Measurements from ENCODE around the gene TLK1.

Gene TLK1

GRCh38 chr2:170991398-170992182 is 169.1 kb downstream of the TLK1 start:
- DNase-seq = no peak

GRCh38 chr2:170986566-170987258 is 174.0 kb downstream of the TLK1 start:
- no peak for DNase-seq

GRCh38 chr2:170985407-170985806 is 175.3 kb downstream of the TLK1 start:
- DNase-seq = no peak

- no peak for DNase-seq
Observed at GRCh38 chr2:170984079-170984478, 176.6 kb downstream of the TLK1 start.

- no peak for DNase-seq
Observed at GRCh38 chr2:170975943-170976270, 184.8 kb downstream of the TLK1 start.

- DNase-seq = no peak
Observed at GRCh38 chr2:170975127-170975942, 185.4 kb downstream of the TLK1 start.

GRCh38 chr2:170974304-170974993 is 186.2 kb downstream of the TLK1 start:
- no peak for DNase-seq

- peak; percentile 94 for DNase-seq
Observed at GRCh38 chr2:170973492-170974303, 187.0 kb downstream of the TLK1 start.

GRCh38 chr2:170973225-170973491 is 187.5 kb downstream of the TLK1 start:
- DNase-seq = no peak

- no peak for DNase-seq
Observed at GRCh38 chr2:170972296-170973224, 188.1 kb downstream of the TLK1 start.

- DNase-seq = no peak
Observed at GRCh38 chr2:170971071-170971470, 189.6 kb downstream of the TLK1 start.

GRCh38 chr2:170969872-170970496 is 190.7 kb downstream of the TLK1 start:
- no peak for DNase-seq

- no peak for DNase-seq
Observed at GRCh38 chr2:170969030-170969429, 191.7 kb downstream of the TLK1 start.

GRCh38 chr2:170968205-170969003 is 192.3 kb downstream of the TLK1 start:
- DNase-seq = no peak

GRCh38 chr2:170967553-170967952 is 193.1 kb downstream of the TLK1 start:
- DNase-seq = no peak

- DNase-seq = no peak
Observed at GRCh38 chr2:170966648-170967396, 193.9 kb downstream of the TLK1 start.

GRCh38 chr2:170965446-170966225 is 195.1 kb downstream of the TLK1 start:
- DNase-seq = no peak

GRCh38 chr2:170963386-170963785 is 197.3 kb downstream of the TLK1 start:
- DNase-seq = no peak
